GM12891 (cell line): ENCODE data around the gene PLOD1. TPM values are rescaled to one million over a fixed set of nuclear protein-coding genes. Genes with fewer than 3 reads are reported as not detected.
"Not testable (repeated sequence)": the region's sequence is repeated elsewhere in the genome, so short reads cannot be mapped to it uniquely, and the experiment has no call there.

ENCODE experiments used
- DNase-seq: peaks from one replicate; pipeline ENCODE4 v3.0.0; 2011; ENCODE audit warnings: low spot score; ENCODE audit not compliant: insufficient read length
- FAIRE-seq: peaks from 2 replicates; lab custom pipeline; 2011; peaks lifted over from hg19 to GRCh38; lab: Jason Lieb, UNC
- PAX5 ChIP-seq: IDR thresholded peaks from 2 replicates; pipeline ENCODE4 v1.6.1; 2011; ENCODE audit warnings: low read length, moderate library complexity, mild to moderate bottlenecking; ENCODE audit not compliant: insufficient read depth, severe bottlenecking
- POLR2A ChIP-seq: IDR thresholded peaks from 2 replicates; pipeline ENCODE4 v1.6.1; 2011; ENCODE audit warnings: low read depth, low read length, control low read depth
- POLR2AphosphoS5 ChIP-seq: IDR thresholded peaks from 2 replicates; pipeline ENCODE4 v1.6.1; 2011; ENCODE audit warnings: low read depth, low read length, control low read depth
- POU2F2 ChIP-seq: IDR thresholded peaks from 2 replicates; pipeline ENCODE4 v1.6.1; 2011; ENCODE audit warnings: low read depth, mild to moderate bottlenecking, control low read depth, low read length, moderate library complexity
- SPI1 ChIP-seq: IDR thresholded peaks from 2 replicates; pipeline ENCODE4 v1.6.1; 2011; ENCODE audit warnings: low read depth, low read length, control low read depth
- TAF1 ChIP-seq: IDR thresholded peaks from 2 replicates; pipeline ENCODE4 v1.6.1; 2011; ENCODE audit warnings: low read depth, low read length, control low read depth
- polyA plus RNA-seq: library from polyadenylated mRNA; unstranded; fragments of >200 nt; gene quantifications from one replicate; pipeline ENCODE4 v1.2.1, GENCODE V29; 2012; ENCODE audit warnings: low read depth, missing spikeins, inconsistent platforms; ENCODE audit not compliant: missing spikeins

PLOD1 gene
- polyA plus RNA-seq, result 46.7 TPM

- no peak for TF ChIP-seq POU2F2
- peak; percentile 79 for TF ChIP-seq POLR2A
- peak; percentile 76; the same call in 1 of the 2 replicates for TF ChIP-seq POLR2AphosphoS5
- TF ChIP-seq SPI1, result peak; percentile 49
- TF ChIP-seq PAX5, result no peak
- peak; percentile 97 for FAIRE-seq
- DNase-seq, result peak; percentile 93
These were observed at the start of gene PLOD1 for GRCh38 chr1:11934302-11935056. Gene PLOD1 (plus strand): TSS chr1:11934717. CDS start chr1:11934780, 63 bp downstream.

DNA sequence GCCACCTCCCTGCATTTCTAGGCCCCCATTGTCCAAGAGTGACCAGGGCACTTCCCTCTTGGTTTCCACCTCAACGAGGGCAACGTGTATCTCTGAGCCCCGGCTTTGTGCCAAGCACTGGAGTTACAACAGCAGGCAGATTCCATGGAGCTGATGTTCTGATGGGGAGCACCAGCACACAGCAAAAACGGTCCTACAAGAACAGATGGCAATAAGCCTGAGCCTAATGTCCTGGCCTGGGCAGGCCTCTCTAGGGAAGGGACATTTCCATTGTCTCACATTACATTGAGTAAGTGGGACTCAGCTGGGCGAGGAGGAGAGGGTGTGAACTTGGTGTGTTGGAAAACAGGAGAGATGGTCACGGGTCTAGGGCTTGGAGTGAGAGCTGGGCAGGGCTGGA is 48.6 kb upstream of the PLOD1 start:
- no peak for TF ChIP-seq POLR2AphosphoS5
- no peak for TF ChIP-seq PAX5
- TF ChIP-seq SPI1, result no peak
- no peak for DNase-seq
- FAIRE-seq, result no peak

DNA sequence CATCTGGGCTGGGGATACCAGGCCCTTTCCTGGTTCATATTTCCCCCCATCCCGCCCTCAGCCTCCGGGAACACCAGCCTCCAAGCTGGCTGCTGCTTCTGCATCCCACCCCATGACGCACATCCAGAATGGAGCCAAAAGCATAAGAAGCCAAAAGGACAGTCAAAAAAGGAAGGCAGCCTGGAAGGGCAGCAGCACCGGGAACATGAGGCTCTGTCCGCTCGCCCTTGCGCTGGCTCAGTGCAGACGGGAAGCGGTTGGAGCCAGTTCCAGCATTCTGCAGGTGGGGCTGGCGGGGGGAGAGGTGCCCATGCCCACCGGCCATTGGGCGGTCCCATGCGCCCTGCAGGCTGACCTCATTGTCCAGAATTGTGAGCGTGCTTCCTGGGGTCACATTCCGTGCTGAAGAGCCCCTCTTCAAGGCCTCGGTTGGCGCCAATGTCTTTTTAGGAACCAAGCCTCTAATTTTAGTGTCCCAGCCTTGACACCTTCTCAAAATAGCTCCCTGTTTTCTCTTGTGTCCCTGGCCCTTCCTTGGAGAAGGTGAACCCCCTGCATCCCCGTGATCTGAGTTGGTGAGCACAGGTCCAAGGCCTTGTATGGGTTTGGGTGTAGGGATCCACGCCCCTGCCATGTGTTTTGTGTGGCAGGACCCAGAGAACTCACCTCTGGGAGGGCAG is 47.4 kb upstream of the PLOD1 start:
- no peak for TF ChIP-seq POLR2AphosphoS5
- no peak for TF ChIP-seq POLR2A
- TF ChIP-seq TAF1, result no peak
- TF ChIP-seq SPI1, result no peak
- TF ChIP-seq POU2F2, result no peak
- TF ChIP-seq PAX5, result no peak
- DNase-seq (no peak), FAIRE-seq (no peak)

DNA sequence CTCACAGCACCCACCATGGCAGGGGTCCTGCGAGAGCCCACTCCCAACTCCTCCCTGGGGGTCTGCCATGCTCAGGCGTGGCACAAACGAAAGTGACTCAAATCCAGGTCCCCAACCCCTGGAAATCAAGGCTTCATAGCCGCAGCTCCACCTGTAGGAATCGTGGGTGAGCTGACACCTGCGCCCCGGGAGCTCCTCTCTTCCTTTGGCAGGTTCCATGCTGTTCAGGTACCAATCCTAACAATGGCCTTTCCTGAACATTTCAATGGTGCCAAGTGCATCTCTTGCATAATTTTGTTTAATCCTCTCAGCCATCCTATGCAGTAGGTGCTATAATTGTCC is 46.9 kb upstream of the PLOD1 start:
- FAIRE-seq, result no peak

GRCh38 chr1:11888206-11888876 is 46.2 kb upstream of the PLOD1 start:
- DNase-seq, result no peak
- no peak for FAIRE-seq
- no peak for TF ChIP-seq POLR2AphosphoS5
- TF ChIP-seq POU2F2, result no peak
- TF ChIP-seq POLR2A, result no peak
- TF ChIP-seq TAF1, result no peak
- no peak for TF ChIP-seq SPI1
- no peak for TF ChIP-seq PAX5

More for the DNA sequence above, 46.9 kb upstream of the PLOD1 start:
- no peak for DNase-seq
- TF ChIP-seq POLR2AphosphoS5 (no peak), POLR2A (no peak)

DNA sequence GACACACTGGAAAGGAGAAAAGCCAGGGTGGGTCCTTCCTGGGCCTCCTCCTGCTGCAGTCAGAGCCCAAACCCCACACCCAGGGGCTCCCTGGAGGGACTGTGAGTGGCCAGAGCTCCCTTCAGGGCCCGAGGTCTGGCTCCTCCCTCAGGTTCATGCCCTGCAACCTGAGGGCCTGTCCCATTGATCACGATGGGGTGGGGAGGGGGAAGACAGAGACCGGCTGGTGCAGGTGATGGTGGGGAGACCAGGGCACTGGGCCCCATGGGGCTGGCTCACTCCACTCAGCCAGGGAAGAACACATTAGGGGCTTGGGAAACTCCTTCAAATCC is 45.7 kb upstream of the PLOD1 start:
- TF ChIP-seq POLR2A (no peak), TAF1 (no peak), POU2F2 (no peak)
- DNase-seq (no peak), FAIRE-seq (no peak)

DNA sequence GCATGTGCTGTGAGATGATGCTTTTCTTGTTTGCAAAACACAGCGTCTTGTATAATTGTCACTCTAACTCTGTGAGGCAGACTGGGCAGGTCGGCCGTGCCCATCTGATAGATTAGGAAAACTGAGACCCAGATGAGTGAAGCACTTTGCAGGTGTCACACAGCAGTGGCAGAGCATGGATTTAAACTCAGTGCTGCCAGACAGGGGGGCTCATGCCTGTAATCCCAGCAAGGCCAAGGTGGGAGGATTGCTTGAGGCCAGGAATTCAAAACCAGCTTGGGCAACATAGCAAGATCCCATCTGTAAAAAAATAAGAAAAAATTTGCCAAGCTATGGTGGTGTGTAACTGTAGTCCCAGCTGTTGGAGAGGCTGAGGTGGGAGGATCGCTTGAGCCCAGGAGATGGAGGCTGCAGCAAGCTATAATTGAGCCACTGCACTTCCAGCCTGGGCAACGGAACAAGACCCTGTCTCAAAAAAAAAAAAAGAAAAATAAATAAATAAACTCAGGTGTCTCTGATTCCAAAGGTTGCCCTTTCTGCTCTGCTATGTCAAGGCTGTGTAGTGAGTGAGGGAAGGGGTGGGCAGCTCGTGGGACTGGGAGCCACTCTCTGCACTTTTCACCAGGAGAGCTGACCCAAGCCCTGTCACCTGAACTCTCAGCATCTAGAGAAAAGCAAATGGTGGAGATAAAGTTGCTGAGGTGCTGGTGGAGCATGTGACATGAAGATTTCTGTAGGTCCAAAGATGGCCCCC is 42.9 kb upstream of the PLOD1 start:
- FAIRE-seq, result no peak
- no peak for TF ChIP-seq PAX5
- no peak for TF ChIP-seq SPI1
- TF ChIP-seq TAF1, result no peak
- no peak for TF ChIP-seq POLR2AphosphoS5
- no peak for TF ChIP-seq POLR2A
- TF ChIP-seq POU2F2, result no peak
- no peak for DNase-seq

DNA sequence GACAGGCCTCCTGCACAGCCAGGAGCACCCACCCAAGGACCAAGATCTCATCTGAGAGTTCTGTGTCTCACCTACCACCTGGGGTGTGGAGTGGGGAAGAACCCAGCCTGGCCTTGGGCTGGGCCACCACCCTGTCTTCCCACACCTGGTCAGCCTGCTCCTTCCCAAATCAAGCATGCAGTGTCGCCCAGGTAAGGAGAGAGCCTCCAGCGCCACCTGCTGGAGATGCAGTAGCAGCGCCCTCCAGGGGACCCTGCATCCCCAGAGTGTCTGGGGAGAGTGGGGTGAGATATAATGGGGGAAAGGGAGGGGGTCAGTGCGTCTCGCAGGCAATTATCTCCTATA is 40.6 kb upstream of the PLOD1 start:
- FAIRE-seq, result peak; percentile 92
- DNase-seq, result peak; percentile 81
- TF ChIP-seq POU2F2 (no peak), POLR2AphosphoS5 (no peak), POLR2A (no peak), TAF1 (no peak), SPI1 (no peak)

- not testable (repeated sequence) for FAIRE-seq
These were observed 40.0 kb upstream of the PLOD1 start for GRCh38 chr1:11894501-11894900.

More at GRCh38 chr1:11894501-11894900, 40.0 kb upstream of the PLOD1 start:
- not testable (repeated sequence) for DNase-seq
